Type B pancreatic cell (in vitro differentiated cells): ENCODE data around the gene STAG2. TPM values are rescaled to one million over a fixed set of nuclear protein-coding genes. Genes with fewer than 3 reads are reported as not detected.

ENCODE experiments used
- DNase-seq: peaks from one replicate; pipeline ENCODE4 v3.0.0; 2021; ENCODE audit warnings: mixed read lengths; ENCODE audit not compliant: unreplicated experiment; ENCODE audit errors: extremely low spot score
- H3K27ac Mint-ChIP-seq: 2 replicates; pipeline ENCODE4 v1.8.0; 2021; ENCODE audit warnings: mild to moderate bottlenecking, mixed read lengths
- H3K27me3 Mint-ChIP-seq: 2 replicates; pipeline ENCODE4 v1.8.0; 2021; ENCODE audit warnings: mixed read lengths
- H3K36me3 Mint-ChIP-seq: 2 replicates; pipeline ENCODE4 v1.8.0; 2021; ENCODE audit warnings: mixed read lengths
- H3K4me1 Mint-ChIP-seq: one replicate; pipeline ENCODE4 v1.8.0; 2021; ENCODE audit warnings: mixed read lengths; ENCODE audit not compliant: unreplicated experiment
- H3K4me3 Mint-ChIP-seq: 2 replicates; pipeline ENCODE4 v1.8.0; 2021; ENCODE audit warnings: mild to moderate bottlenecking, mixed read lengths
- H3K9me3 Mint-ChIP-seq: 2 replicates; pipeline ENCODE4 v1.8.0; 2021; ENCODE audit warnings: mixed read lengths
- CTCF ChIP-seq: fragments of 200-600 bp; sonication (generic); conservative IDR thresholded peaks from 2 replicates; pipeline ENCODE4 v1.5.0; 2021; ENCODE audit warnings: antibody characterized with exemption, mild to moderate bottlenecking
- total RNA-seq: library from RNA; stranded (reverse); gene quantifications from 2 replicates; pipeline ENCODE4 v1.2.1, GENCODE V29; 2021; ENCODE audit warnings: low replicate concordance

STAG2 gene
- total RNA-seq, 1 donor from 2014 or later: 62.5 TPM

- no peak for TF ChIP-seq CTCF
- DNase-seq: no peak
- Mint-ChIP-seq H3K36me3 (peaks cover 4% of the 10 kb centered on the region), H3K9me3 (peaks cover 5% of the 10 kb centered on the region), H3K4me1 (peaks cover 5% of the 10 kb centered on the region), H3K27ac (no peak overlapping the region), H3K4me3 (no peak overlapping the region), H3K27me3 (no peaks in the 10 kb centered on the region)
Measured at GRCh38 chrX:123990169-123990568, 28.7 kb downstream of the STAG2 start.

DNA sequence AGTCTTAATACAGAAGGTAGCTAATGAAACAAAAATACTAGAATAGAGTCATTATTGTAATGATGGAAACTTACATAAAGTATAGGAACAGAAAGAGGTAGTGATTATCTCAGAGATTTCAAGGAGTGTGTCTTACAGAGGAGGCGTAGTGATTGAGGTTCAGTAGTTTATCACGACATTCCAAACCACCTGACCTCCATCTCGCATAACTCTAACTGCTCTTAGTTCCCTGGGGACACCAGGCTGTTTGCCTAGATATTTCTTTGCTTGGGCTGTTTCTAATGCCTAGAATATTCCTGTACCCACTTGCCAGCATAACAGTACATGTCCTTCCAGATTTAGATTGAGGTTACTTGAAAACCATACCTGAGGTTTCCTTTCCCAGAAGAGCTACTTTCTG, 29.1 kb downstream of the STAG2 start:
- Mint-ChIP-seq H3K9me3 (peaks cover 5% of the 10 kb centered on the region), H3K4me3 (no peak overlapping the region), H3K36me3 (peaks cover 4% of the 10 kb centered on the region), H3K27ac (no peak overlapping the region), H3K27me3 (no peaks in the 10 kb centered on the region), H3K4me1 (peaks cover 5% of the 10 kb centered on the region)
- DNase-seq: no peak
- TF ChIP-seq CTCF: no peak

DNA sequence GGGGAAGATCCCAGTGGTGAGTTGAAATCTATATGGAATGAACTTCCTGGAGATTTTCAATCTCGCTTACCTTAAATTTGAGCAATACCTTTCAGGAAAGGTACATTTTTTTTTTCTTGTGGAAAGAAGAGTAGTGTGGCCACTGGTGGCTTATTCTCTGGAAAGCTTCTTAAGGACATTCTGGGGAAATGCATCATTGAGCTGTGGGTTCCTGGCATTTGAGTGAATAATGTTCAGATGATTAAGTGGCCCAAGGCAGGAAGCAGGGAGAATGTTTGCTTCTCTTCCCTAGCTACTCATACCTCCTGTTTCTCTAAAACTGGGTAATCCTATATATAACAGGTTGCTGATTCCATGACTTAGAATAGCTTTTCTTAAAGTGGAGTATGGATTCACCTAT, 31.8 kb downstream of the STAG2 start:
- Mint-ChIP-seq H3K9me3 (peaks cover 8% of the 10 kb centered on the region), H3K27me3 (no peaks in the 10 kb centered on the region), H3K36me3 (peaks cover 4% of the 10 kb centered on the region), H3K4me3 (no peak overlapping the region), H3K4me1 (peaks cover 5% of the 10 kb centered on the region), H3K27ac (no peak overlapping the region)
- no peak for DNase-seq
- no peak for TF ChIP-seq CTCF

DNA sequence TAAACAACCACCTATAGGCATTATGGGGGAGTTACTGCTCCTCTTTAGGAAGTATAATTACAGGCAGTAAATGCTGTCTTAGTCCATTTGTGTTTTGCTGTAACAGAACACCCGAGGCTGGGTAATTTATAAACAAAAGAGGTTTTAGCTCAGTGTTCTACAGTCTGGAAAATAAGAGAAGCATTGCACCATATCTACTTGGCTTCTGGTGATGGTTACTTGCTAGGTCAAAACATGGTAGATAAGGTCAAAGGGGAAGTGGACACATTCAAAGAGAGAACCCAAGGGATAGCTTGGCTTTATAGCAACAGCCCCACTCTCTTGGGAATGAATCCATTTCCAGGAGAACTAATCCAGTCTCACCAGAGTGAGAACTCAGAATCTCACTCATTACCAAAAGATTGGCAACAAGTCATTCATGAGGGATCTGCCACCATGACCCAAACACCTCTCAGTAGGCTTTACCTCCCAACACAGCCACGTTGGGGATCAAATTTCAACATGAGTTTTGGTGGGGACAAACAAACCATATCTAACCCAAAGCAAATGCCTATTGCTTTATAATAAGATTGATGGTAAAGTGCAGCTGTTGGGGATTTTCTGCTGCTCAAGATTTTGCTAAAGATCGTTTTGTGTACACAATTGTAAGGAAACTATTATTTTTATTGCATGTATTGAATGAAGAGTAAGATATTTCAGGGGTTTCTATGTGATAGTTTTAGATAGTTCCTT, 32.6 kb downstream of the STAG2 start:
- no peak overlapping the region for H3K4me3 Mint-ChIP-seq
- peaks cover 4% of the 10 kb centered on the region for H3K36me3 Mint-ChIP-seq

DNA sequence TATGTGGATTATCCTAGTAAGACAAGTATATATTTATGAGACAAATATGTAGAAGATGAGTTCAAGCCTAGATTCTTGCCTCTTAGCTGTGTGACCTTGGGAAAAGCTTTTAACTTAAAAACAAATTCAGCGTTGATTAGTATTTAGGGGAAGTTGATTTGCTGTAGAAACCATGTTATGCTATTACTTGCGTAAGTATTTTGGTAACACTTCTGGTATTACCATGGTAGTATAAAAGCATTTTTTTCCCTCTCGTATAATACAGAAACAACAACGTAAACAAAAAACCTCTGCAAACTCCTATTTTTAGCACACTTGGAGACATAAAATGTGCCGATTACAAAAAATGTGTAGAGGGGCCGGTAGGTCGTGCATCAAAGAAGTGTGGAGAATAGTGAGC, 33.2 kb downstream of the STAG2 start:
- DNase-seq: no peak
- Mint-ChIP-seq H3K36me3 (peaks cover 4% of the 10 kb centered on the region), H3K27me3 (no peaks in the 10 kb centered on the region), H3K27ac (no peak overlapping the region), H3K4me1 (peaks cover 5% of the 10 kb centered on the region), H3K4me3 (no peak overlapping the region), H3K9me3 (peaks cover 8% of the 10 kb centered on the region)
- no peak for TF ChIP-seq CTCF

More for the DNA sequence above, 32.6 kb downstream of the STAG2 start:
- no peak for TF ChIP-seq CTCF
- DNase-seq: no peak
- Mint-ChIP-seq H3K9me3 (peaks cover 8% of the 10 kb centered on the region), H3K4me1 (peaks cover 5% of the 10 kb centered on the region), H3K27ac (no peak overlapping the region), H3K27me3 (no peaks in the 10 kb centered on the region)
